ENCODE data around the gene BICDL1. TPM values are rescaled to one million over a fixed set of nuclear protein-coding genes. Genes with fewer than 3 reads are reported as not detected.
A peak's percentile ranks its signal among the peaks of the same experiment; 100 is the strongest.

Gene BICDL1
- total and polyA plus RNA-seq, 2 donors (not counting 1 experiment from before 2014, with no cell fraction given): not detected

GRCh38 chr12:120103371-120103770, 114.3 kb downstream of the BICDL1 start:
- H3K4me1 ChIP-seq (ENCODE audit: control insufficient read depth, extremely low read depth, insufficient read depth, low read length): peaks cover 8% of the 10 kb centered on the region
- no peak for DNase-seq (ENCODE audit: low read depth in 2 of 2)
- H3K9ac ChIP-seq (ENCODE audit: insufficient read depth, low read length): no peak overlapping the region
- H3K79me2 ChIP-seq (ENCODE audit: control insufficient read depth, insufficient read depth, low read length): peaks cover 74% of the 10 kb centered on the region
- TF ChIP-seq, protein P1, sequence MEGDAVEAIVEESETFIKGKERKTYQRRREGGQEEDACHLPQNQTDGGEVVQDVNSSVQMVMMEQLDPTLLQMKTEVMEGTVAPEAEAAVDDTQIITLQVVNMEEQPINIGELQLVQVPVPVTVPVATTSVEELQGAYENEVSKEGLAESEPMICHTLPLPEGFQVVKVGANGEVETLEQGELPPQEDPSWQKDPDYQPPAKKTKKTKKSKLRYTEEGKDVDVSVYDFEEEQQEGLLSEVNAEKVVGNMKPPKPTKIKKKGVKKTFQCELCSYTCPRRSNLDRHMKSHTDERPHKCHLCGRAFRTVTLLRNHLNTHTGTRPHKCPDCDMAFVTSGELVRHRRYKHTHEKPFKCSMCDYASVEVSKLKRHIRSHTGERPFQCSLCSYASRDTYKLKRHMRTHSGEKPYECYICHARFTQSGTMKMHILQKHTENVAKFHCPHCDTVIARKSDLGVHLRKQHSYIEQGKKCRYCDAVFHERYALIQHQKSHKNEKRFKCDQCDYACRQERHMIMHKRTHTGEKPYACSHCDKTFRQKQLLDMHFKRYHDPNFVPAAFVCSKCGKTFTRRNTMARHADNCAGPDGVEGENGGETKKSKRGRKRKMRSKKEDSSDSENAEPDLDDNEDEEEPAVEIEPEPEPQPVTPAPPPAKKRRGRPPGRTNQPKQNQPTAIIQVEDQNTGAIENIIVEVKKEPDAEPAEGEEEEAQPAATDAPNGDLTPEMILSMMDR (conservative IDR thresholded peaks at IDR 0.05 in 1 of 2, IDR thresholded peaks at IDR 0.05 in 1 of 2; ENCODE audit: low read depth in 1 of 2, low read length in 2 of 2): no peak
- TF ChIP-seq EZH2 (IDR thresholded peaks at IDR 0.05; ENCODE audit: low read length, missing control alignments): no peak
- peaks cover 12% of the 10 kb centered on the region for H3K36me3 ChIP-seq (ENCODE audit: control insufficient read depth, insufficient read depth, low read length)
- no peak overlapping the region for H3K4me3 ChIP-seq (replicated peaks in 1 of 4; ENCODE audit: control extremely low read depth in 1 of 4, insufficient read depth in 1 of 4, low read depth in 3 of 4, low read length in 4 of 4)
- H4K20me1 ChIP-seq (ENCODE audit: control insufficient read depth, extremely low read depth, insufficient read depth, low read length): no peaks in the 10 kb centered on the region
- no peaks in the 10 kb centered on the region for H3K27me3 ChIP-seq (ENCODE audit: control insufficient read depth, insufficient read depth, low read length)
- H3K9me3 ChIP-seq (ENCODE audit: control insufficient read depth, insufficient read depth, low read depth, low read length): no peaks in the 10 kb centered on the region
- H3K27ac ChIP-seq (ENCODE audit: insufficient read depth, low read length): no peak overlapping the region
- no peak overlapping the region for H2AFZ ChIP-seq (ENCODE audit: low read length)
- H3K4me2 ChIP-seq (ENCODE audit: extremely low read depth, insufficient read depth, low read length): no peak overlapping the region

GRCh38 chr12:120106151-120106550, 117.1 kb downstream of the BICDL1 start:
- no peak for DNase-seq (ENCODE audit: low read depth in 2 of 2)

DNA sequence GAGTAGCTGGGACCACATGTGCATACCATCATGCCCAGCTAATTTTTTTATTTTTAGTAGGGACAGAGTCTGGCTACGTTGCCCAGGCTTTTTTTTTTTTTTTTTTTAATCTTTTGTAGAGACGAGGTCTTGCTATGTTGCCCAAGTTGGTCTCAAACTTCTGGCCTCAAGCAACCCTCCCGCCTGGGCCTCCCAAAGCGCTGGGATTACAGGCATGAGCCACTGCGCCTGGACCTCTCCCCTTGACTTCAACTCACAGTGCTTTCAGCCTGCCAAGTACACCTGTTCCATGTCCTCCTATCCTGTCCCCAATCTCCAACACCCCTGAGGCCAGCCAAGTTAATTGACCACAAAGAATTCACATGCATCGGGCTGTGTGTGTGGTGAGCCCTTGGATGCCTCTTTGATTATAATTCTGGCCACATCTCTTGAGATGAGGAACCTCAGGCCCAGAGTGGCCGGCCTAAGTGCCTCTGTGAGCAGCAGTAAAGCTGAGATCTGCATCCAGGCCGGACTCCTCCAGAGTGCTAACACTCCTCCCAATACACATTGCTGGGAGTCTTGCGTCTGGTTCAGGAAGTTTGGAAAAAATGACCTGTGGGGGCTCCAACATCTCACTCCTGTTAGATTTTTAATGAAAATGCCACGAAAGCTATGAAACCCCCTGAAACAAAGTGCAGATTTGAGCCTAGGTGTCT, 120.7 kb downstream of the BICDL1 start:
- Histone ChIP-seq H3K4me2 (ENCODE audit: extremely low read depth, insufficient read depth, low read length) (no peak overlapping the region), H3K27me3 (ENCODE audit: control insufficient read depth, insufficient read depth, low read length) (no peaks in the 10 kb centered on the region), H2AFZ (ENCODE audit: low read length) (no peak overlapping the region), H3K27ac (ENCODE audit: insufficient read depth, low read length) (no peak overlapping the region), H3K9me3 (ENCODE audit: control insufficient read depth, insufficient read depth, low read depth, low read length) (no peaks in the 10 kb centered on the region), H4K20me1 (ENCODE audit: control insufficient read depth, extremely low read depth, insufficient read depth, low read length) (no peaks in the 10 kb centered on the region), H3K9ac (ENCODE audit: insufficient read depth, low read length) (no peak overlapping the region), H3K4me3 (replicated peaks in 1 of 4; ENCODE audit: control extremely low read depth in 1 of 4, insufficient read depth in 1 of 4, low read depth in 3 of 4, low read length in 4 of 4) (no peak overlapping the region), H3K4me1 (ENCODE audit: control insufficient read depth, extremely low read depth, insufficient read depth, low read length) (no peaks in the 10 kb centered on the region), H3K79me2 (ENCODE audit: control insufficient read depth, insufficient read depth, low read length) (peaks cover 84% of the 10 kb centered on the region), H3K36me3 (ENCODE audit: control insufficient read depth, insufficient read depth, low read length) (peaks cover 2% of the 10 kb centered on the region)
- TF ChIP-seq EZH2 (IDR thresholded peaks at IDR 0.05; ENCODE audit: low read length, missing control alignments): no peak
- TF ChIP-seq, protein P1 (conservative IDR thresholded peaks at IDR 0.05 in 1 of 2, IDR thresholded peaks at IDR 0.05 in 1 of 2; ENCODE audit: low read depth in 1 of 2, low read length in 2 of 2): no peak
- peak in 1 of 2 donors; percentile 19 for DNase-seq (ENCODE audit: low read depth in 2 of 2)

More at GRCh38 chr12:120106151-120106550, 117.1 kb downstream of the BICDL1 start:
- Histone ChIP-seq H3K4me2 (ENCODE audit: extremely low read depth, insufficient read depth, low read length) (no peak overlapping the region), H3K9me3 (ENCODE audit: control insufficient read depth, insufficient read depth, low read depth, low read length) (no peaks in the 10 kb centered on the region), H3K4me3 (replicated peaks in 1 of 4; ENCODE audit: control extremely low read depth in 1 of 4, insufficient read depth in 1 of 4, low read depth in 3 of 4, low read length in 4 of 4) (no peak overlapping the region), H3K27ac (ENCODE audit: insufficient read depth, low read length) (no peak overlapping the region), H3K79me2 (ENCODE audit: control insufficient read depth, insufficient read depth, low read length) (peaks cover 81% of the 10 kb centered on the region), H2AFZ (ENCODE audit: low read length) (no peak overlapping the region), H3K4me1 (ENCODE audit: control insufficient read depth, extremely low read depth, insufficient read depth, low read length) (peaks cover 4% of the 10 kb centered on the region), H3K36me3 (ENCODE audit: control insufficient read depth, insufficient read depth, low read length) (peaks cover 5% of the 10 kb centered on the region), H3K9ac (ENCODE audit: insufficient read depth, low read length) (no peak overlapping the region), H3K27me3 (ENCODE audit: control insufficient read depth, insufficient read depth, low read length) (no peaks in the 10 kb centered on the region), H4K20me1 (ENCODE audit: control insufficient read depth, extremely low read depth, insufficient read depth, low read length) (no peaks in the 10 kb centered on the region)
- TF ChIP-seq, protein P1 (conservative IDR thresholded peaks at IDR 0.05 in 1 of 2, IDR thresholded peaks at IDR 0.05 in 1 of 2; ENCODE audit: low read depth in 1 of 2, low read length in 2 of 2): no peak
- TF ChIP-seq EZH2 (IDR thresholded peaks at IDR 0.05; ENCODE audit: low read length, missing control alignments): no peak
